ENCODE measurements around the gene CLCA1. TPM values are rescaled to one million over a fixed set of nuclear protein-coding genes. Genes with fewer than 3 reads are reported as not detected.

Gene CLCA1
- polyA plus RNA-seq, 10 donors, result 0.05 to 0.44 TPM; not detected in 8

- no peak for DNase-seq
Observed at GRCh38 chr1:86464819-86465218, 3.9 kb upstream of the CLCA1 start.

GRCh38 chr1:86466109-86466844 is 2.5 kb upstream of the CLCA1 start:
- no peak for DNase-seq

GRCh38 chr1:86466986-86467385 is 1.7 kb upstream of the CLCA1 start:
- no peak for DNase-seq

GRCh38 chr1:86470859-86471258 is 2.1 kb downstream of the CLCA1 start:
- no peak for DNase-seq

GRCh38 chr1:86471291-86471690 is 2.6 kb downstream of the CLCA1 start:
- no peak for DNase-seq

GRCh38 chr1:86472152-86472551 is 3.4 kb downstream of the CLCA1 start:
- DNase-seq, result no peak

- DNase-seq, result no peak
Observed at GRCh38 chr1:86472767-86473166, 4.0 kb downstream of the CLCA1 start.

- DNase-seq, result peak; percentile 13 to 63 (median 22)
Observed at GRCh38 chr1:86477256-86477655, 8.5 kb downstream of the CLCA1 start.

GRCh38 chr1:86477682-86478081 is 9.0 kb downstream of the CLCA1 start:
- DNase-seq, result peak; percentile 25 to 66 (median 30)

- peak in 1 of 3 donors; percentile 37 for DNase-seq
Observed at GRCh38 chr1:86478416-86479156, 9.9 kb downstream of the CLCA1 start.

- no peak for DNase-seq
Observed at GRCh38 chr1:86481966-86482365, 13.2 kb downstream of the CLCA1 start.

- peak; percentile 75 to 95 (median 88) for DNase-seq
Observed at GRCh38 chr1:86487131-86487810, 18.5 kb downstream of the CLCA1 start.

GRCh38 chr1:86487811-86488141 is 19.0 kb downstream of the CLCA1 start:
- no peak for DNase-seq

GRCh38 chr1:86489242-86489878 is 20.6 kb downstream of the CLCA1 start:
- no peak for DNase-seq

GRCh38 chr1:86491171-86491950 is 22.6 kb downstream of the CLCA1 start:
- peak; percentile 69 to 89 (median 69) for DNase-seq

- no peak for DNase-seq
Observed at GRCh38 chr1:86498281-86498680, 29.6 kb downstream of the CLCA1 start.

- no peak for DNase-seq
Observed at GRCh38 chr1:86499987-86500593, 31.4 kb downstream of the CLCA1 start.

GRCh38 chr1:86500714-86501113 is 32.0 kb downstream of the CLCA1 start:
- DNase-seq, result peak in 1 of 3 donors; percentile 64

GRCh38 chr1:86502125-86502646 is 33.5 kb downstream of the CLCA1 start:
- DNase-seq, result peak in 1 of 3 donors; percentile 55

GRCh38 chr1:86502721-86503405 is 34.1 kb downstream of the CLCA1 start:
- DNase-seq, result peak in 1 of 3 donors; percentile 36
